ENCODE data around the gene SAP30BP.

Gene SAP30BP

DNA sequence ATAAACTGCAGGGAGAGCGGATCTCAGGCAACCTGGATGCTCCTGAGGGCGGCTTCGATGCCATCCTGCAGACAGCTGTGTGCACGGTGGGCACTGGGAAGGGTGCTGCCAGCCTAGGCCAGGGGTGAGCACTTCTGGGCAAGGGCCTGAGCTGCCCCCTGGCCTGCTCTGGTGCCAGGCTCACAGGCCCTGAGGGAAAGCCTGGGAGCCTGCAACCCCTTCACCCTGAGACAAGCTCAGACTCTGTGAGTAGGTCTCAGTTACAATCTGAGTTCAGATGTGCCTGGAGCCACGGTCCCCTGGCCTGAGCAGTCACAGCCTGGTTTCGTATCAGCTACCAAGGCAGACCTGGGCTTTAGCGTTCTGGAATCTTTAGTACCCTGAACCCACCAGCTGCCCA is 62.2 kb downstream of the SAP30BP start:
- no peak overlapping the region for H3K4me3 ChIP-seq (ENCODE audit: low read length)
- DNase-seq (ENCODE audit: low read depth, low spot score), result no peak

DNA sequence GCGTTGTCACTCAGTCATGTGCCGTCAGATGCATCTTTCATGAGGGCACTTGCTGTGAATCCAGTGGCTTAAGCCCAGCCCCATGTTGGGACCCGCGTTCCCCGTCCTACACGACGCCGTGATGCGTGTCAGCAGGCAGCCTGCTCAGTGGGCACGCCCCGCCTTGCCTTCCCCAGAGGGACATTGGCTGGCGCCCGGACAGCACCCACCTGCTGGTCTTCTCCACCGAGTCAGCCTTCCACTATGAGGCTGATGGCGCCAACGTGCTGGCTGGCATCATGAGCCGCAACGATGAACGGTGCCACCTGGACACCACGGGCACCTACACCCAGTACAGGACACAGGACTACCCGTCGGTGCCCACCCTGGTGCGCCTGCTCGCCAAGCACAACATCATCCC is 62.9 kb downstream of the SAP30BP start:
- no peak for DNase-seq (ENCODE audit: low read depth, low spot score)
- no peak overlapping the region for H3K4me3 ChIP-seq (ENCODE audit: low read length)

DNA sequence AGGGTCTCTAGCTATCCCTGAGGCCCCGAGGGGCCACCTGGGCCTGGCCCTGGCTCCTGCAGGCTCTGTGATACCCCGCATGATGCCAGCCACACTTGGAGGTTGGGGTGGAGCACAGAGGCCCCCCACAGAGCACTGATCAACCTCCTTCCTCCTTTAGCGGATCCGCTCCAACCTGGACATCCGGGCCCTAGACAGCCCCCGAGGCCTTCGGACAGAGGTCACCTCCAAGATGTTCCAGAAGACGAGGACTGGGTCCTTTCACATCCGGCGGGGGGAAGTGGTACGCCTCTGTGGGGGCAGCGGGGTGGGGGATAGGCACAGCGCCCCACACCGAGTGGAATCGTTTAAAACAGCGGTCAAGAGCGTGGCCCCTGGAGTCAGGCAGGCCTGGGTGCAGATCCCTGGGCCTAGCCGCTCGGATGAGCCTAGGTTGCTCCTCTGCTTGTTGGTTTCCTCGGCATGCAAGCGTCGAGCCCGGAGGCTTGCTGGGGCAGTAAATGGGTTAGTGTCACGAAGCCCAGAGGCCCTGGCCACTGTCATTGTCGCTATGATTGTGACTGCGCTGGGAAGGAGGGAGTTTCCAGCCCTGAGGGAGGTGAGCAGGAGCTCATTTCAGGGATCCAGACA is 64.1 kb downstream of the SAP30BP start:
- DNase-seq (ENCODE audit: low read depth, low spot score), result no peak
- H3K4me3 ChIP-seq (ENCODE audit: low read length), result no peak overlapping the region

DNA sequence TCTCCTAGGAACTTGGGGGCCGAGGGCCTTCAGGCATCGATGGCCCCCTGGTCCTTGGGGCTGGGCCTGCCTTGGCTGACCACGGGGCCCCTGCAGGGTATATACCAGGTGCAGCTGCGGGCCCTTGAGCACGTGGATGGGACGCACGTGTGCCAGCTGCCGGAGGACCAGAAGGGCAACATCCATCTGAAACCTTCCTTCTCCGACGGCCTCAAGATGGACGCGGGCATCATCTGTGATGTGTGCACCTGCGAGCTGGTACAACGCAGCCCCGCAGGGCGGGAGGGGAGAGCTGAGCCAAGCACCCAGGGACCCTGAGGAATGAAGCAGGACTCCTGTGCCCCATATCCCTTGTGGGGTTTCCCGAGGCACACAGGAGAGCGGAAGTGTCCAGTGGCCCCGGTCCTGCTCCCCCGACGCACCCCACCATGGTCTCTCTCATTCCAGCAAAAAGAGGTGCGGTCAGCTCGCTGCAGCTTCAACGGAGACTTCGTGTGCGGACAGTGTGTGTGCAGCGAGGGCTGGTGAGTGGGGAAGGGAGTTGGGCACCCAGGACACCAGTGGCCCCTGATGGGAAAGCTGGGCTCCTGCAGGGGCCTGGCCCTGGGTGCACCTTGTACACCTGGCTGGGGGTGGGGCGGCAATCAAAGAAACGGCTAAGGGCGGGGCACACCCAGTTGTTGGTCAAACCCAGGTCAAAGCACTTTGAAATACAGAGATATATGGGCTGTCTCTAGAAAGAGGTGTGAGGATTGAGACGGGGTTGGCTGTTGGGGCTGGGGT is 64.8 kb downstream of the SAP30BP start:
- H3K4me3 ChIP-seq (ENCODE audit: low read length), result no peak overlapping the region
- DNase-seq (ENCODE audit: low read depth, low spot score), result no peak

DNA sequence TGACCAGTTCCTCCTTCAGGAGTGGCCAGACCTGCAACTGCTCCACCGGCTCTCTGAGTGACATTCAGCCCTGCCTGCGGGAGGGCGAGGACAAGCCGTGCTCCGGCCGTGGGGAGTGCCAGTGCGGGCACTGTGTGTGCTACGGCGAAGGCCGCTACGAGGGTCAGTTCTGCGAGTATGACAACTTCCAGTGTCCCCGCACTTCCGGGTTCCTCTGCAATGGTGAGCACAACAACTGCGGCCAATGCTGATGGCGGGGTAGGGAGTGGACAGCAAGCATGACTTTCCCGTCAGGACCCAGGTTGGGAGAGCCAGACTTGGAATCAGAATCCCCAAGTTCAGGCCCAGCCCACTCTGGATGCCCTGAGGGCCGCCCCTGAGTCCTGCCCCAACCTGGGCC is 66.3 kb downstream of the SAP30BP start:
- H3K4me3 ChIP-seq (ENCODE audit: low read length), result no peak overlapping the region
- no peak for DNase-seq (ENCODE audit: low read depth, low spot score)

DNA sequence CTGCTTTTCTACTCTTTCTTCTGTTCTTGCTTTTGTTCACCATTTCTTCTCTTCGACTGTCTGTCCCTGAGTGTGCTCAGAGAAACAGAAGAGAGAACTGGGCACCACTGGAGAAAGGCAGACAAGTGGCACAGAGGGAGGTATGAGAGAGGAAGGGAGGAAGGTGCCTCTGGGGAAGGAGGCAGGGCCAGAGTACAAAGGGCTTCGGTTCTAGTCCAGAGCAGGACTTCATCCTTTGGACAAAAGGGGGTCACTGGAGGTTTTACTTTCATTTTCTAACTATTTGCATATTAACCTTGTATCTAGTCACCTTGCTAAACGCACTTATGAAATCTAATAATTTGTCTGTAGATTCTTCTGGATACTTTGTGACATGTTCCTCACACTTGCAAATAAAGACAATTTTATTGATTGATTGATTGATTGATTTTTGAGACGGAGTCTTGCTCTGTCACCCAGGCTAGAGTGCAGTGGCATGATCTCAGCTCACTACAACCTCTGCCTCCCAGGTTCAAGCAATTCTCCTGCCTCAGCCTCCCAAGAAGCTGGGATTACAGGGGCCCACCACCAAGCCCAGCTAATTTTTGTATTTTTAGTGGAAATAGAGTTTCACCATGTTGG is 67.6 kb downstream of the SAP30BP start:
- H3K4me3 ChIP-seq (ENCODE audit: low read length), result no peak overlapping the region
- DNase-seq (ENCODE audit: low read depth, low spot score), result no peak

DNA sequence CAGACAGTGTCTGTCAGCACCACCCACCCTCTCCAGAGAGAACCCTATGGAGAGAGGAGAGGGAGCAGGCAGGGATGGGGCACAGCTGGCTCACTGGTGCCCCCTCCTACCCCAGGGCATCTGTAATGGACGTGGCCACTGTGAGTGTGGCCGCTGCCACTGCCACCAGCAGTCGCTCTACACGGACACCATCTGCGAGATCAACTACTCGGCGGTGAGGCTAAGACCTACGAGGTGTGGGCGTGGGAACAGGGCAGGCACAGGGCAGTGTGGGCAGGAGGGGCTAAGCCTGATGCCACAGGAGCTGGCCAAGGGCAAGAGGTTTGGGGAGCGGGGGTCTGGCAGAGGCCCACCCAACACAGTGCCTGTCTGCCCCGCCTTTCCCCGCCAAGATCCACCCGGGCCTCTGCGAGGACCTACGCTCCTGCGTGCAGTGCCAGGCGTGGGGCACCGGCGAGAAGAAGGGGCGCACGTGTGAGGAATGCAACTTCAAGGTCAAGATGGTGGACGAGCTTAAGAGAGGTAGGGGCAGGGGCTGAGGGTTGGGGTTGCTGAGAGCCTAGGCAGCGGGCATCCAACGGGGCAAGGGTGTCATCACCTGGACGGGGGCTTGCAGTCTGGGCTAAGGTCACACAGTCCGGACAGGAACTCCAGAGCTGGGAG is 69.2 kb downstream of the SAP30BP start:
- DNase-seq (ENCODE audit: low read depth, low spot score), result no peak

DNA sequence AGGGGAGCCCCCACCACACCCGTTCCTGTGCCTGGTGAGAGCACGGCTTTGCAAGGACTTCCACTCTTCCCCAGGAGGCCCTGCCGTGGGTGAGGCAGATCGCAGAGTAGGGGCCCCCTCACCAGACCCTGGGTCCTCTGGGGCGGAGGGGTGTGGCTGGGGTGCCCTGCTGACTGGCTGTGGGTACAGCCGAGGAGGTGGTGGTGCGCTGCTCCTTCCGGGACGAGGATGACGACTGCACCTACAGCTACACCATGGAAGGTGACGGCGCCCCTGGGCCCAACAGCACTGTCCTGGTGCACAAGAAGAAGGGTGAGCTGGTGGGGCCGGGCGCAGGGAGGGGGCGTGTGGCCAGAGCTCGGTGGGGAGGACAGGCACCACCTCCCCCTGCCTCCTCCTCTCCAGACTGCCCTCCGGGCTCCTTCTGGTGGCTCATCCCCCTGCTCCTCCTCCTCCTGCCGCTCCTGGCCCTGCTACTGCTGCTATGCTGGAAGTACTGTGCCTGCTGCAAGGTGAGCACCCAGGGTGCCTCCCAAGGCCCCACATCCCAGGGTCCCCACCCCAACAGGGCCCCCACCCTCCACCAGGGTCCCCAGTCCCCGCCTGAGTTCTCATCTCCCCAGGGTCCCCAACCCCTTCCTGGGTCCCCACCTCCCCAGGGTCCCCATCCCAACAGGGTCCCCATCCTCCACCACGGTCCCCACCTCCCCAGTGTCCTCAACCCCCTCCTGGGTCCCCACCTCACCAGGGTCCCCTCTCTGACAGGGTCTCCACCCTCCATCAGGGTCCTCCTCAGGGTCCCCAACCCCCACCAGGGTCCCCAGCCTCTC is 70.2 kb downstream of the SAP30BP start:
- no peak for DNase-seq (ENCODE audit: low read depth, low spot score)
- no peak overlapping the region for H3K4me3 ChIP-seq (ENCODE audit: low read length)

More for the DNA sequence above, 69.2 kb downstream of the SAP30BP start:
- no peak overlapping the region for H3K4me3 ChIP-seq (ENCODE audit: low read length)

DNA sequence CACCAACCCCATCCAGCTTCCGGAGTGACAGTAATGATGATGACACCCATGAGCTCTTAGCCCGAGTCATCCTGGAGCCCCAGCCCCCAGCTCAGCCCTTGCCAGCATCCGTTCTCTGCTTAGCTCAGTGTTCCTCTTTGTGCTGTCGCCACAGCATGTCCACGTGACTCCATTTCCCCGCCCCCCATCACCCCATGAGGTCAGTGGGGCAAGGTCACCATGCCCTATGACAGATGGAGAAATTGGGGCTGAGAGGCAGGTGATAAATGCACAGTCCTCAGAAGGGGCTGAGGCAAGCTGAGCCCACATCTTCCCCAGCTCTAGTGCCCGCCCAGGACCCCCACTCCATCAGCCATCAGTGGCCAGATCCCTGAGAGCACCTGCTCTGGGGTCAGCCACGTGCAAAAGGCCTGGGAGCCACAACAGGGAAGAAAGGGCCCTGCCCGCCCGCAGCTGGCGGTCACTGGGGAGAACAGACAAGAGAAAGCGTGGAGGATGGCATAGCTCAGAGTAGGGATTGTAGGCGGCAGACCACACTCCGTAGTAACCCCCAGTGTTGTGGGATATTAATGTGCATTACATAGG is 71.2 kb downstream of the SAP30BP start:
- H3K4me3 ChIP-seq (ENCODE audit: low read length), result no peak overlapping the region
- DNase-seq (ENCODE audit: low read depth, low spot score), result no peak

DNA sequence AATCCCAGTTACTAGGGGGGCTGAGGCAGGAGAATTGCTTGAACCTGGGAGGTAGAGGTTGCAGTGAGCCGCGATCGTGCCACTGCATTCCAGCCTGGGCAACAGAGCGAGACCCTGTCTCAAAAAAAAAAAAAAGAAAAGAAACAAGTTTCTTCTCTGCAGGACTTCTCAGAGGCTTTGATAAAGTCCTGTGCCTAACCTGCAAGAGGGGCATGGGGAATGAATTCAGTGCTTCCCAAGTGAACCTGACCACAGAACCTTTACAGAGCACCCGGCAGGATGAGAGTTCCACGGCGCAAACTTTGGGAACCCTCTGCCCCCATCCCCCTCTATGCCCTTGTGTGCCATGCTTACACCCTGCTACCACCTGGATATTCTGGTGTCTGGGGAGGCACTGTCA is 72.0 kb downstream of the SAP30BP start:
- DNase-seq (ENCODE audit: low read depth, low spot score), result no peak
- H3K4me3 ChIP-seq (ENCODE audit: low read length), result no peak overlapping the region

DNA sequence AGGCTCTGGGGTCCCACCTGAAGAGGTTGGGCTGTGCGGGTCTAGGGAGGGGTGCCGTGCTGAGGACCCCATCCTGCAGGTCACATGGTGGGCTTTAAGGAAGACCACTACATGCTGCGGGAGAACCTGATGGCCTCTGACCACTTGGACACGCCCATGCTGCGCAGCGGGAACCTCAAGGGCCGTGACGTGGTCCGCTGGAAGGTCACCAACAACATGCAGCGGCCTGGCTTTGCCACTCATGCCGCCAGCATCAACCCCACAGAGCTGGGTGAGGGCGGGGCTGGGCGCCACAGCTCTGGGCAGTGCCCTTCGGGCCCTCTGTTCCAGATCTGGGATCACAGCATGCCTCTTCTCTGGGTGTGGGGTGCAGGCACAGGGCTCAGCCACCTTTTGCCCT is 72.7 kb downstream of the SAP30BP start:
- DNase-seq (ENCODE audit: low read depth, low spot score), result no peak
- H3K4me3 ChIP-seq (ENCODE audit: low read length), result no peak overlapping the region

DNA sequence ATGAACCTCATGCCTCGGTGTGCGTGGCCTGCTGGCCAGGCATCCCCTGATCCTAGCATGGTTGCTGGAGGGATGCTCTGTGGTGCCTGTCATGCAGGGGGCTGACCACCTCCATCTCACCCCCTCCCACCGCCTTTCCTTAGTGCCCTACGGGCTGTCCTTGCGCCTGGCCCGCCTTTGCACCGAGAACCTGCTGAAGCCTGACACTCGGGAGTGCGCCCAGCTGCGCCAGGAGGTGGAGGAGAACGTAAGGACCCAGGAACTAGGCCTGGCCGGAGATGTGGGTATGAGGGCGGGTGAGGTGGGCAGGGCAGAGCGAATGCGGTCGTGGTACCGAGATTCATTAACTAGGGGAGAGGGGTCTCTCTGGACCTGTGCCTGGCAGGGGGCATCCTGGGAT is 73.1 kb downstream of the SAP30BP start:
- no peak for DNase-seq (ENCODE audit: low read depth, low spot score)
- no peak overlapping the region for H3K4me3 ChIP-seq (ENCODE audit: low read length)

DNA sequence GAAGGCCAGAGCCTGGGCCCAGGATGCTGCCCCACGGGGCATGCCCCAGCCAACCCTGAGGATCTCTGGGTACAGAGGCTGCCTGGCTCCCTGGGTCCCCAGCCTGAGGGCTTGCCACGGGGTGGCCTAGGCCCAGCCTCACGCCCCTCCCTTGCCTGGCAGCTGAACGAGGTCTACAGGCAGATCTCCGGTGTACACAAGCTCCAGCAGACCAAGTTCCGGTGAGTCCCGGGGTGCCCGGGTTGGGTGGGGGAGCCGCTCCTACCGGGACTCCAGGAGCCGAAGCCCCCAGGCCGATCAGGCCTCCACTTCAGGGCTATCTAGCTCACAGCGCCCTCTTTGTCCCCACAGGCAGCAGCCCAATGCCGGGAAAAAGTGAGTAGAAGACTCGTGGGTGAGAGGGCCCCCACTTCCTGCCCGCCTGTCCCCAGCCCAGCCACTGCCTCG is 73.5 kb downstream of the SAP30BP start:
- DNase-seq (ENCODE audit: low read depth, low spot score), result no peak
- H3K4me3 ChIP-seq (ENCODE audit: low read length), result no peak overlapping the region

DNA sequence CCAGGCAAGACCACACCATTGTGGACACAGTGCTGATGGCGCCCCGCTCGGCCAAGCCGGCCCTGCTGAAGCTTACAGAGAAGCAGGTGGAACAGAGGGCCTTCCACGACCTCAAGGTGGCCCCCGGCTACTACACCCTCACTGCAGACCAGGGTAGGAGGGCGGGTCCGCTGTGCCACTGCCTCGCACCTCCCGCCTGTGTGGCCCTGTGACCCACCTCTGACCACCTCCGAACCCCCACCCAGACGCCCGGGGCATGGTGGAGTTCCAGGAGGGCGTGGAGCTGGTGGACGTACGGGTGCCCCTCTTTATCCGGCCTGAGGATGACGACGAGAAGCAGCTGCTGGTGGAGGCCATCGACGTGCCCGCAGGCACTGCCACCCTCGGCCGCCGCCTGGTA is 75.2 kb downstream of the SAP30BP start:
- no peak overlapping the region for H3K4me3 ChIP-seq (ENCODE audit: low read length)
- no peak for DNase-seq (ENCODE audit: low read depth, low spot score)

DNA sequence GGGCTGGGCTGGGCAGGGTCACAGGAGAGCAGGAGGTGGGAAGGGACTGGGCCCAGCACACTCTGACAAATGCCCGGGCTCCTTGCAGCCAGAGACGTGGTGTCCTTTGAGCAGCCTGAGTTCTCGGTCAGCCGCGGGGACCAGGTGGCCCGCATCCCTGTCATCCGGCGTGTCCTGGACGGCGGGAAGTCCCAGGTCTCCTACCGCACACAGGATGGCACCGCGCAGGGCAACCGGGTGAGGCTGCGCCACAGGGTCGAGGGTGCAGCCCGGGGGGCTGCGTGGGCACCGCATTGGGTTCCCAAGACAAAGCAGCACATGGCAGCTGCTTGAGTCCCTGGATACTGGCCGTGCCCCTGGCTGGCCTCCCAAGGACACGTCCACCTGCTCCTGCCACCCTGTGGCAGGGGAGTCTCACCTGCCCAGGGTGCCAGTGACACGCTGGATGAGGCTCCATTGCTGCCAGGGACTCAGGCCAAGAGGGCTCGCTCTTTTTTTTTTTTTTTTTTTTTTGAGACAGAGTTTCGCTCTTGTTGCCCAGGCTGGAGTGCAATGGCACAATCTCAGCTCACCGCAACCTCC is 76.6 kb downstream of the SAP30BP start:
- no peak for DNase-seq (ENCODE audit: low read depth, low spot score)
- H3K4me3 ChIP-seq (ENCODE audit: low read length), result no peak overlapping the region

DNA sequence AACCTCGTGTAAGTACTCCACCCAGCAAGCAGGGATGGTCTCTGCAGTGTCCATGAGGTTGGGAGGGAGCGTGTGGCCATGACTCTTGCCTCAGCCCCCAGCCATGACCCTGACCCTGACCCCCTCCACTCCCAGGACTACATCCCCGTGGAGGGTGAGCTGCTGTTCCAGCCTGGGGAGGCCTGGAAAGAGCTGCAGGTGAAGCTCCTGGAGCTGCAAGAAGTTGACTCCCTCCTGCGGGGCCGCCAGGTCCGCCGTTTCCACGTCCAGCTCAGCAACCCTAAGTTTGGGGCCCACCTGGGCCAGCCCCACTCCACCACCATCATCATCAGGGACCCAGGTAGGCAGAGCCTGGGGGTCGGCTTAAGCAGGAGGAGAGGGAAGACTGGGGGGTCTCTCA is 81.6 kb downstream of the SAP30BP start:
- H3K4me3 ChIP-seq (ENCODE audit: low read length), result no peak overlapping the region
- no peak for DNase-seq (ENCODE audit: low read depth, low spot score)

DNA sequence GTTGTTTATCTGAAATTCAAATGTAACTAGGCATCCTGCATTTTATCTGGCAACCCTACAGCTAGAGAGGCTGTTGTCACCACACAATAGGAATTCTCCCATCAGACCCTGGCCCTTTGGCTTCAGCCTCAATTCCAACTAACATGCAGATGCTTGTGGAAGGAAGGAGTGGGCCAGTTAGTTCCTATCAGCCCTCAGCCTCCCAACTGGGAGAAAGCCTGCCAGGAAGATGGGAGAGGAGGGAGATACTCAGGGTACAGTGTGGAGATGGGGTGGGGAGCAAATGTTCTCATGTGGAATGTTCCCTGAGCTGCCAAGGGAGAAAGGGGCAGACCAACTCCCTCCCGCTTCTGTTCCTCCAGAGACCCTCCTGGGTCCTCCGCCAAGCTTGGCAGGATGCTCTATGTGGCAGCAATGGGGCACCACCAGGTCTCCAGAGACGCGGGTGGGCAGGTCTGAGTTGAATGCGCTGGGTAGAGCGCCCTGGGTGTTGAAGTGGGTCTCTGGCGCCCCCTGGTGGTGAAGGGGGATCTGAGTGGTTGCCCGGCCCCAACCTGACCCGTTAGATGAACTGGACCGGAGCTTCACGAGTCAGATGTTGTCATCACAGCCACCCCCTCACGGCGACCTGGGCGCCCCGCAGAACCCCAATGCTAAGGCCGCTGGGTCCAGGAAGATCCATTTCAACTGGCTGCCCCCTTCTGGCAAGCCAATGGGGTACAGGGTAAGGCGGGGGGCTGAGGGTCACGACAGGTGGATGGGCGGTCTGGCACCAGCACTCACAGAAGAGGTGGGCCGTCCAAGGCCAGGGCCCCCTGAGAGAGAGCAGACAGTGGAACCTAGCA is 82.6 kb downstream of the SAP30BP start:
- peak; percentile 55 for DNase-seq (ENCODE audit: low read depth, low spot score)
- peak overlapping the region; percentile 7; the same call in 1 of the 2 replicates for H3K4me3 ChIP-seq (ENCODE audit: low read length)

Measured in Jurkat, Clone E6-1 (cell line).